Retinal pigment epithelial cell (primary cell): ENCODE results near the gene CLMP.

Experiments
- DNase-seq: peaks from one replicate; pipeline ENCODE4 v3.0.0-alpha.2; 2010; ENCODE audit warnings: low read depth
- H3K4me3 ChIP-seq: 2 replicates; pipeline ENCODE4 v1.5.1; 2011; ENCODE audit warnings: mild to moderate bottlenecking, low read length, control low read depth, moderate library complexity
- TF ChIP-seq, protein P1 (sequence below): conservative IDR thresholded peaks from 2 replicates; pipeline ENCODE4 v1.5.1; 2011; ENCODE audit warnings: low read depth, low read length, control low read depth, inconsistent platforms

CLMP gene

DNA sequence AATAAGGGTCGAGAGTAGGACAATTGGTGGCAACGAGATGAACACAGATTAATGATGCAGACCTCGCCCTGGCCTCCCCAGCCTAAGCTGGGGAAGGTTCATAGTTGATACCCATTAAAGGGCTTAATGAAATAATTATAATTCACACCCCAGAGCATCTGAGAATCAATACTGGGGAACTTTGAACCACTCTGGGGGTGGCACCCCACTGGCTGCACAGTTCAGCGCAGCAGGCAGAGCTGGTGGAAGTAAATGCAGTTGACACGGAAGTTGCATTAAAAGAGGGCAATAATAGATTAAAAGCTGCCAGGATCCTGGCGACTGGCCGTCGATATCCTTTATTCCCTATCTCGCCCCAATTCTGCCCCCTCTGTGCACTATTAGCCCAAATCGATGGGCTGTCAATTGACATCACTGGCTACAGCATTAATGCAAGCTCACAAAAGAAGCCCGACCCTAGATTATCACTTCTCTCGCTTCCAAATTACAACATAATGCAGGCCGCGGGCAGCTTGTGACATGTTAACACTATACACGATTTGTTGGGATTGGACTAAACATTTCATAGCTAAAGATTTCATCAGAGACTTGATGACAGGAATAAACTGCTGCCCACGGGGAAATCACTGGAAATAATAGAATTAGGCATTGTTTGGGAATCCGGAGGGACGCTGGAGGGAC is 147.6 kb downstream of the CLMP start:
- DNase-seq = no peak
- no peak overlapping the region for H3K4me3 ChIP-seq
- TF ChIP-seq, protein P1, sequence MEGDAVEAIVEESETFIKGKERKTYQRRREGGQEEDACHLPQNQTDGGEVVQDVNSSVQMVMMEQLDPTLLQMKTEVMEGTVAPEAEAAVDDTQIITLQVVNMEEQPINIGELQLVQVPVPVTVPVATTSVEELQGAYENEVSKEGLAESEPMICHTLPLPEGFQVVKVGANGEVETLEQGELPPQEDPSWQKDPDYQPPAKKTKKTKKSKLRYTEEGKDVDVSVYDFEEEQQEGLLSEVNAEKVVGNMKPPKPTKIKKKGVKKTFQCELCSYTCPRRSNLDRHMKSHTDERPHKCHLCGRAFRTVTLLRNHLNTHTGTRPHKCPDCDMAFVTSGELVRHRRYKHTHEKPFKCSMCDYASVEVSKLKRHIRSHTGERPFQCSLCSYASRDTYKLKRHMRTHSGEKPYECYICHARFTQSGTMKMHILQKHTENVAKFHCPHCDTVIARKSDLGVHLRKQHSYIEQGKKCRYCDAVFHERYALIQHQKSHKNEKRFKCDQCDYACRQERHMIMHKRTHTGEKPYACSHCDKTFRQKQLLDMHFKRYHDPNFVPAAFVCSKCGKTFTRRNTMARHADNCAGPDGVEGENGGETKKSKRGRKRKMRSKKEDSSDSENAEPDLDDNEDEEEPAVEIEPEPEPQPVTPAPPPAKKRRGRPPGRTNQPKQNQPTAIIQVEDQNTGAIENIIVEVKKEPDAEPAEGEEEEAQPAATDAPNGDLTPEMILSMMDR = no peak

DNA sequence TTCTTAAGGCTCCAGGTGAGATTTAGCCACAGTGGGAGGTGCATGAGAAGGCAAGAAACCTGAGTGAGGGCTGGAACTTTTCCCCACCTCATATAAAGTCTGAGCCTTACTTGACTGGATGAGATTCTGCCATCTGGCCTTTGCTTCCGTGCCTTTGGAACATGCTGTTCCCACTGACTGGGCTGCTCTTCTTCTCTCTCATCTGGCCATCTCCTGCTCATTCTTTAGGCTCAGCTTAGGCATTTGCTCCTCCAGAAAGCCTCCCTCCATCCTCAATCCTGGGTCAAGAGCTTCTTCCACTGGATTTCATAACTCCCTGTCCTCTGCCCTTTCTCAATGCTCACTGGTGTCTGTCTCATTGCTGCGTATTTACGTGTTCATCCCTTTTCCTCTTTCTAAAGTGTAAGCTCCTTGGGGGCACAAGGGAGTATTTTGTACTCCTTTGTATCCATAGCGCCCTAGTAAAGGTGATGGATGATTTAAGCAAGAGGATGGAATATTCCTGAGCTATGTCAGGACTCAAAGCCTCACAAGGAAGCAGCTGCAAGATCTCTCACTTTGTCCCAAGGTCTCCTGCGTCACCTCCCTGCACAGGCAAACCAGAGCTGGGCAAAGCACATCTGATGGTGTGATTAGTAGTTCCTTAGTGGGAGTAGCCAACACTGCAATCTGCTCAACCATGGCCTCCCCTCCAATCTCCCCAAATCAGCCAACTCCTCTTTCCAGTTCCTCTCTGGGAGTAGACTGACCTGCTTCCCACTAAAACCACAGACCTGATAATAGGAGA is 148.4 kb downstream of the CLMP start:
- TF ChIP-seq, protein P1 = no peak
- no peak overlapping the region for H3K4me3 ChIP-seq
- no peak for DNase-seq

DNA sequence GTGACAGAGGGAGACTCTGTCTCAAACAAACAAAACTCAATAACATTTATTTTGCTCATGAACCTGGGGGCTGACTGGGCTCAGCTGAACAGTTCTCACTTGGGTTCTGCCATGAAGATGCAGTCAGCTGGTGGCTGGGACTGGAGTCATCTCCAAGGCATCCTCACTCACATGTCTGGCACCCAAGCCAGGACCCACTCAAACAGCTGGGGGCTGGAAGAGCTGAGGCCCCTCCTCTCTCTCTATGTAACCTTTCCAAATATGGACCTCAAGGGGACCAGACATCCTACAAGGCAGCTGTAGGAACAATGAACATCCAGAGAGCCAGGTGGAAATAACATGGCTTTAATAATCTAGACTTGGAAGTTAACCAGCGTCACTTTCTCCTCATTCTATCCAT is 149.9 kb downstream of the CLMP start:
- TF ChIP-seq, protein P1 = no peak
- no peak for DNase-seq
- no peak overlapping the region for H3K4me3 ChIP-seq

DNA sequence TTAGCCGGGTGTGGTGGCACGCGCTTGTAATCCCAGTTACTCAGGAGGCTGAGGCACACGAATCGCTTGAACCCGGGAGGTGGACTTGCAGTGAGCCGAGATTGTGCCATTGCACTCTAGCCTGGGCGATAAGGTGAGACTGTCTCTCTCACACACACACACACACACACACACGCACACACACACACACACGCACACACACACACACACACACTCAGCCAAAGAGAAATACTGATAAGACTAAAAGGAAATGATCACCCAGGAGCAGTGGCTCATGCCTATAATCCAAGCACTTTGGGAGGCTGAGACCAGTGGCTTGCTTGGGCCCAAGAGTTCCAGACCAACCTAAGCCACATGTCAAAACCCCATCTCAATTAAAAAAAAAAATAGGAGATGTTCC is 153.9 kb downstream of the CLMP start:
- no peak overlapping the region for H3K4me3 ChIP-seq
- TF ChIP-seq, protein P1 = no peak
- DNase-seq = no peak

DNA sequence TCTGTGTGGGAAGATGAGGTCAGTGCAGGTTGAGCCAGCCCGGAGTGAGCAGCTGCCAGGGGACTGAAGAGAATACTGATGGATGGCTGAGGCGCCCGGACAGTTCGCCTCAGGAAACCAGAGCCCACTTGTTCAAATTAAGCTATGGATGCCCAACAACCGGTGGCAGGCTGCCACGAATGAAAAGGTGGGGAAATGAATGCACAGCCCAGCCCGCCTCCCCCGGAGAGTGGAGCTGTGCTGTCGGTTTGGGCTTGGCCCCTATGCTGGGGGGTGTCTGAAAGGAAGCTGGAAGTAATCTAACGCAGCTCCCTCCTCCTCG is 155.0 kb downstream of the CLMP start:
- no peak overlapping the region for H3K4me3 ChIP-seq
- TF ChIP-seq, protein P1 = no peak
- no peak for DNase-seq

DNA sequence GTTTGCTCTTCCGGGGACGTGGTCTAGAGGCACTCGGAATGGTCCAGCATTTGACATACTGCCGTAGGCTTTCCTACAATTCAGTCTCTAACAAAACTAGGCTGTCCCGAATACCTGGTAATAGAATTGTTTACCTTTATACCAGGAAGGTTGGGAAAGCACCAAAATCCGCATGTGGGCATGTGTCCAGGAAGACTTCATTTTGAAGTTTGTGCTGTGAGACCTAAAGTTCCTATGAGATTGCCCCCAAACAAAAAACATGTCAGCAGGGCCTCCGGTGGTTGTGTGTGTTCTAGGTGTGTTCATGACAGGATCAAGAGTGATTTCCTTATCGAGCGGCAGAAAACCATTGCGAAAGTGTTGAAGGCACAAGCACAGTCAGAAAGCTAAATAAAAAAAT is 159.2 kb downstream of the CLMP start:
- no peak overlapping the region for H3K4me3 ChIP-seq
- TF ChIP-seq, protein P1 = no peak
- no peak for DNase-seq

DNA sequence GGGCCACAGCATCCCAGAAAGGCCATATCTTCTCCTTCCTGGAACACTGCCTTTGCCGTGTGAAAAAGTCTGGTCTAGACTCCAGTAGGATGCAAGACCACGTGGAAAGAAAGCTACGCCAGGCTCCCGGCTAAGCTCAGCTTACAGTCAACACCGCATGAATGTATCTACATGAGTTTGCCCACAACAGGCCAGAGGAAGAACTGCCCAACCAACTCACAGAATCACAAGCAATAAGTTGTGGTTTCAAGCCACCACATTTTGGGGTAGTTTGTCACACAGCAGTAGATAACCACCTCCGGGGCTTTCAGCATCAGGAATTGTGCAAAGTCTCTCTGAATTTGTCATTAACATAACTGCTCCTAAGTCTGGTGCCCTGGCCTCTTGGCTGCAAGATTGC is 160.5 kb downstream of the CLMP start:
- TF ChIP-seq, protein P1 = no peak
- DNase-seq = no peak
- H3K4me3 ChIP-seq = no peak overlapping the region
